Activated CD4-positive, alpha-beta T cell treated with anti-CD3 and anti-CD28 coated beads, Interleukin-2, amount 10 ng/mL, durations not matched to agents 24 days and 14 days (primary cell): ENCODE data around the gene COL4A2. TPM values are rescaled to one million over a fixed set of nuclear protein-coding genes. Genes with fewer than 3 reads are reported as not detected.
"Not testable (repeated sequence)": the region's sequence is repeated elsewhere in the genome, so short reads cannot be mapped to it uniquely, and the experiment has no call there.

Experiments
- DNase-seq: peaks from one replicate; pipeline ENCODE4 v3.0.0; 2022
- H3K27ac Mint-ChIP-seq: one replicate; pipeline ENCODE4 v1.8.0; 2022; ENCODE audit warnings: mild to moderate bottlenecking, mixed read lengths
- H3K27me3 Mint-ChIP-seq: one replicate; pipeline ENCODE4 v1.8.0; 2022; ENCODE audit warnings: mixed read lengths
- H3K36me3 Mint-ChIP-seq: one replicate; pipeline ENCODE4 v1.8.0; 2022; ENCODE audit warnings: low read depth, mild to moderate bottlenecking, mixed read lengths
- H3K4me1 Mint-ChIP-seq: one replicate; pipeline ENCODE4 v1.8.0; 2021; ENCODE audit warnings: mixed read lengths
- H3K4me3 Mint-ChIP-seq: one replicate; pipeline ENCODE4 v1.8.0; 2022; ENCODE audit warnings: mild to moderate bottlenecking, moderate library complexity, mixed read lengths
- H3K9me3 Mint-ChIP-seq: one replicate; pipeline ENCODE4 v1.8.0; 2021; ENCODE audit warnings: mixed read lengths
- intact Hi-C: fragments of 100-400 bp; cut with micrococcal nuclease; formaldehyde crosslinking; loops from one replicate; pipeline ENCODE4 v1.15.1; 2023
- total RNA-seq: library from RNA; stranded (reverse); gene quantifications from 2 replicates; pipeline ENCODE4 v1.2.3, GENCODE V29; 2022

COL4A2 gene
- total RNA-seq, 1 donor from 2014 or later = not detected

DNA sequence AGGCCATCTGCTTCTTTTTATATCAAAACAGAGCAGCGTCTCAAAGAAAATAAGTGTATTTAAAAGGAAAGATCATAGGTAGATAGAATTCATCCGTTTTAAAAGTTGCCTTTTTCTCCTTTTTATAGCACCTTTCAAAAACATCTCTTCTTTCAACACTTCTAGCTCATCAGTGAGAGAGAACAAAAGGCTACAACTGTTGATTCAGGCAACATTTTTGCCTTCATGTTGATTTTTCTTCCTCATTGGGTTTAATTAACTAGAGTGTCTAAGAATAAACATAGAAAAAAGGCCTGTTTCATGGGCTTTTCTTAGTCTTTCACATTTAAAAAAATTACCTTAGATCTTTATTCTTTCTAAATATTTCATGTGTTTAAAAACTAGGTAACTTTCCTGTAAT is 13.6 kb downstream of the COL4A2 start:
- intact Hi-C loops = no loop called here
- Mint-ChIP-seq H3K27me3 (peaks cover 28% of the 10 kb centered on the region), H3K4me3 (no peak overlapping the region), H3K36me3 (no peaks in the 10 kb centered on the region), H3K27ac (no peak overlapping the region), H3K9me3 (no peaks in the 10 kb centered on the region), H3K4me1 (peaks cover 8% of the 10 kb centered on the region)
- no peak for DNase-seq

DNA sequence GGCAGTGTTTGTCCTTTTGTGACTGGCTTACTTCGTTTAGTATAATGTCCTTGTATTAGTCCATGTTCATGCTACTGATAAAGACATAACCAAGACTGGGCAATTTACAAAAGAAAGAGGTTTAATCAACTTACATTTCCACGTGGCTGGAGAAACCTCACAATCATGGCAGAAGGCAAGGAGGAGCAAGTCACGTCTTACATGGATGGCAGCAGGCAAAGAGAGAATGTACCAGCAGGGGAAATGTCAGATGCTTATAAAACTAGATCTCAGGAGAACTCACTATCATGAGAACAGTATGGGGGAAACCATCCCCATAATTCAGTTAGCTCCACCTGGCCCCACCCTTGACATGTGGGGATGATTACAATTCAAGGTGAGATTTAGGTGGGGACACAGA is 14.5 kb downstream of the COL4A2 start:
- H3K4me3 Mint-ChIP-seq, intact Hi-C loops, DNase-seq, H3K36me3 Mint-ChIP-seq, H3K9me3 Mint-ChIP-seq, H3K27ac Mint-ChIP-seq, H3K4me1 Mint-ChIP-seq: not testable (repeated sequence)
- peaks cover 32% of the 10 kb centered on the region for H3K27me3 Mint-ChIP-seq

DNA sequence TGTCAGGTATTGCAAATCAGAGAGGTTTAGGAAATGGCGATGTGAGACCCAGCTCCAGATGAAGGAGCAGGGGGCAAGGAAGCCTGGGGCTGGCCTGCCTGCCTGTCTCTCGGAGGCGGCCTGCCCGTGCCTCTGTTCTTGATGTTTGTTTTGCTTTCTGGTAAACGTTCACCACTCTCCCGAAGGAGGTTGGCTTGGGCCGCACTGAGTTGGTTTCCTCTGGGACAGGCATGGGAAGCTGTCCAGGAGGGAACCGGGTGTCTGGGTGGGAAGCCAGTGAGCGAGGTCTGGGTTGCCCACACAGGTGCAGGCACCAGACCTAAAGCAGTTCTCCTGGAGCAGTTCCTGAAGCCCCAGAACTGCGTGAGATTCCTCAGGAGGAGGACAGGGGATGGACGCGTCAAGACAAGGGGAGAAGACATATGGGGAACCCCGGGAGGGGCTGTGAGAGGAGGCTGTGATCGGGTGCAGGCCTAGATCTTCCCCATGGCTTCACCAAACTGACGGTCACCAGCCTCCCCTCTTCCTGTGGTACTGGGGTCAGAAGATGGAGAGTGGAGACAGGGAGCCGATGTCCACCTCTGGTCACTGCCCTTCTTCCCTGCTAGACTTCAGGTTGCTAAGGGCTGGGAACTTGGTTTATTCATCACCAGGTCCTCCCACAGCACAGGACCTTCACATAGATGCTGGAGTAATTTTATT is 15.2 kb downstream of the COL4A2 start:
- Mint-ChIP-seq H3K9me3 (no peaks in the 10 kb centered on the region), H3K36me3 (no peaks in the 10 kb centered on the region), H3K4me1 (peaks cover 8% of the 10 kb centered on the region), H3K4me3 (no peak overlapping the region), H3K27ac (no peak overlapping the region), H3K27me3 (peaks cover 33% of the 10 kb centered on the region)
- no peak for DNase-seq
- intact Hi-C loops = no loop called here

DNA sequence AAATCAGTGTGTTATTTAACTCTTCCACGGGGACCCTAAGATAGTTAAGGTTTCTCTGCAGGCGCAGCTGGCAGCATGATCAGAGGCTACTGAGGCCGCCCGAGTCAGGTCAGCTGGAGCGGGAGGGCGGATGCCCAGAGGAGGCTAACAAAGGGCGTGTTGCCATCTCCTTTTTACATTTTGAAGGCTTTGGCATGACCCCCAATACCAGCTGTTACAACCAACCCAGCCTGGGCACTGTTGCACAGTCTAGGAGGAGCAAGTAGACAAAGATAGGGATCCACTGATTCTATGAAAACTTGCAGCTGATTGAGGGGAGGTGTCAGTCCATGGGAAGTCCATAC is 15.7 kb downstream of the COL4A2 start:
- Mint-ChIP-seq H3K27ac (no peak overlapping the region), H3K4me1 (peaks cover 8% of the 10 kb centered on the region), H3K4me3 (no peak overlapping the region), H3K9me3 (no peaks in the 10 kb centered on the region), H3K36me3 (no peaks in the 10 kb centered on the region), H3K27me3 (peaks cover 35% of the 10 kb centered on the region)
- intact Hi-C loops = no loop called here
- DNase-seq = no peak

DNA sequence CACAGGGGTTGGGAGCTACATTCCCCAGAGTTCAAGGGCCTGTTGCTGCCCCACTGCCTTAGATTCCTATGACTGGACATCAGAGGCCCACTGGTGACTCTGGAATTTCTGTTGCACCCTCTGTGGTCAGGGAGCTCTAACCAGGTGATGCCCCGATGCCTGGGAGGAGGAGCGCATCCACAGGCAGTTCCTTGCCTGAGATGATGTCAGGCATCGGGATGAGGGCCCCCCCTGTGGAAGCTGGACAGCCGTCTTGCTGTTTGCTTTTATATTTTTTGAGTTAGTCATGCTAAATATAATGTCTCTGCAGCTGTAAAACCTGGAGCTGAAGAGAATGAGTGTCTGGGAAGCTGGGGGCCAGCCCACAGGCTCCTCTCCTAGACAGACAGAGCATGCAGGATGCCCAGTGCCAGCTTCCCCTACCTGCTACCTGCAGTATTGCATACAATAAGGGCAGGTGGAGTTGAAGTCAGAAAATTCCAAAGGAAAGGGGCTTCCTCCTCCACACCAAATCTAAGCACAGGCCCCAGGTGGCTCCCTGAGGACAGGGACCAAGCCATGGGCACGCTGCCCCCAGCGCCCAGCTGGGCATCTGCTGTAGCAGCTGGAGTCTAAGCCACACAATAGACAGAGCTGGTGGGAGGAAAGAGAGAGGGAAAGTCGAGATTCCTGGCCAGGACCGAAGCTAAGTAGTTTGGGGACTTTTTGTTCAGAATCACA is 16.2 kb downstream of the COL4A2 start:
- Mint-ChIP-seq H3K4me1 (peaks cover 8% of the 10 kb centered on the region), H3K27me3 (peaks cover 37% of the 10 kb centered on the region), H3K27ac (no peak overlapping the region)

DNA sequence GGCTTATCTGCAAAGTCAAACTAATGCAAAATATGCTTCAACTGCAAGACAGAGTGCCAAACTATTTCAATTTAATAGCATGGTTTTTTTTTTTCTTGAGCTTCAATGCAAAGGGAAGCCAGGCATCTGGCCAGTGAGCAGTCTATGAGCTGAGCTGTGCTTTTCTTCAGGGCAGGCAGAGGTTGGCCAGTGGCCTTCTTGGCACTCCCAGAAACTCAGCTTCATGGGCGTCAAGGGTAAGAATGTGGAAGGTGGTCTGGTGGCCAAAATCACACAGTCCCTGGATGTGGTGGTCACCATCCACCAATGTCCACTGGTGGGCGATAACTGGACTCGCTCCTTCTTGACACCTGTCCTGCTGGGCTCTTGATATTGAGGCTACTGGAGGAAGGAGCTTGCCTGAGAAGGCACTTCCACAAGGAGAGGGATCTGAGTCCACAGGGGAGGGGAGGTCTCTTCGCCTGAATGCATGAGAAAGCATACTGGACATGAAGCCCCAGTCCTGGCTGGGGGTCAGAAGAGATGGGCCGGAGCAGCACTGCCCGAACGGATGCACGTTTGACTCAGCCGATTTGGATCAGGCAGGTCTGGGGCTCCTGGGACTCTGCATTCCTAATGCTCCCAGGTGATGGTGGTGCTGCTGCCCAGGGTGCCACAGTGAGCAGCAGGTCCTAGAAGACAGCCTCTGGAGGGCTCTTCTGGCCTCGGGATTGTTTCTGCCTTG is 17.1 kb downstream of the COL4A2 start:
- H3K4me3 Mint-ChIP-seq = no peak overlapping the region
- H3K27me3 Mint-ChIP-seq = peaks cover 39% of the 10 kb centered on the region
- no peak overlapping the region for H3K27ac Mint-ChIP-seq
- H3K9me3 Mint-ChIP-seq = no peaks in the 10 kb centered on the region
- no peaks in the 10 kb centered on the region for H3K36me3 Mint-ChIP-seq
- intact Hi-C loops = no loop called here
- no peak for DNase-seq
- H3K4me1 Mint-ChIP-seq = peaks cover 8% of the 10 kb centered on the region

More for the DNA sequence above, 16.2 kb downstream of the COL4A2 start:
- DNase-seq = no peak
- no peaks in the 10 kb centered on the region for H3K36me3 Mint-ChIP-seq
- intact Hi-C loops = no loop called here
- H3K9me3 Mint-ChIP-seq = no peaks in the 10 kb centered on the region
- H3K4me3 Mint-ChIP-seq = no peak overlapping the region

DNA sequence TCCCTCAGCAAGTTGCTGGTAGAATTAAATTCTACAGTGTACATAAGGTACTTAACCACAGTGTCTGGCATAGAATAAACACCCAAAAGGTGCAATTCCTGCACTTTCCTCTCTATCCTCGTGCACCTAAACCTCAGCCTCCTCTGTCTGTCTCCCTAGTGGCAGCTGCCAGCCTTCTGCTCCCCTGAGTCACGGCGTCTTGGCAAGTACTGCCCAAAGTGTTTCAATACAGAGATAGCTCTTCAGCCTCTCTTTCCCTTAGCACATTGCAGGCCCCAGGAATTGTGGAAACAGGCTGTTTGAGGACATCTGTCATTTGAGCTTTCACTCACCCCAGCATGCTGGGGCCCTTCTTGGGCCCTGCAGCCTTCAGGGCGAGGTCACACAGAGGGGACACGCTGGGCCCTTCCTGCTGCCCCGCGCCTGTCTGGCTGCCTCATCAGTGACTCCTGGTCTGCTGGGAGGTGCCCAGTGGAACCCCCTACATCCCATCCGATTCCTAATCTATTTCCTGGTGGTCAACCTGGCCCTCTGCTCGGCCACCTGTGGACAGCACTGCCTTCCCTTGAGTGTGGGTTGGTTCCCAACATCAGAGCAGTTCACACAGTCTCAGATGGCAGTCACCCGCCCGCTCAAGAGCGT is 19.3 kb downstream of the COL4A2 start:
- H3K27ac Mint-ChIP-seq = no peak overlapping the region
- no peak overlapping the region for H3K4me3 Mint-ChIP-seq
- DNase-seq = no peak
- peaks cover 47% of the 10 kb centered on the region for H3K27me3 Mint-ChIP-seq
- no peaks in the 10 kb centered on the region for H3K9me3 Mint-ChIP-seq
- H3K36me3 Mint-ChIP-seq = no peaks in the 10 kb centered on the region
- no peaks in the 10 kb centered on the region for H3K4me1 Mint-ChIP-seq
- intact Hi-C loops = no loop called here

DNA sequence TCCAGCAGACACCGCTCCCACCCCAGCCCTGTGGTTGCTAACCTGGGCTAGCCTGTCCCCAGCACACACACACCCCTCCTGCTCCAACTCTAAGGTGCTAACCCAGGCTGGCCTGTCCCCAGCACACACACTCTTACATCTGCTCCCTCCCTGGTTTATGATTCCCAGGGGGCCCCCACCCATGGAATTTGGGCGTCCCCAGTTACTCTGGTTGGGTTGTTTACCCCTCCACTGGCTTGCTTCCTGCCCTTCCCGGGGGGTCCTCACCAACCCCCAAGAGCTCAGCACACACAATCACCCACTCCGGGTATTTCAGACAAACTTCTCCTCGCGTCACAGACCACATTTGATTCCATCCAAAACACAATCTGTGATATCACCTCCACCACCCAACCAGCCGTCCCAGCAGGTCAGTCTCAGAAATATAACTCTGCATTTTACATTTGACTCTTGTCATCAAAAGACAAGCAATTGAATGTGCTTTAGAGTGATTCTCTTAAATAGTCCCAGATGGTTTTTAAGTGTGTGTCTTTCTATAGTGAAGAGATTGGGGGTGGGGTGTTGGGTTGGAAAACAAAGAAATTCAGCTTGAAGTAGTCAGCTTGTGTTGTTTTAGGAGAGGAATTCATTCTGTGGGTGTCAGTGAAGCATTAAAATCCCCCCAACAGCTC is 20.1 kb downstream of the COL4A2 start:
- intact Hi-C loops = no loop called here
- no peaks in the 10 kb centered on the region for H3K9me3 Mint-ChIP-seq
- DNase-seq = no peak
- no peak overlapping the region for H3K27ac Mint-ChIP-seq
- H3K4me1 Mint-ChIP-seq = no peaks in the 10 kb centered on the region
- H3K36me3 Mint-ChIP-seq = no peaks in the 10 kb centered on the region
- peaks cover 41% of the 10 kb centered on the region for H3K27me3 Mint-ChIP-seq
- H3K4me3 Mint-ChIP-seq = no peak overlapping the region

DNA sequence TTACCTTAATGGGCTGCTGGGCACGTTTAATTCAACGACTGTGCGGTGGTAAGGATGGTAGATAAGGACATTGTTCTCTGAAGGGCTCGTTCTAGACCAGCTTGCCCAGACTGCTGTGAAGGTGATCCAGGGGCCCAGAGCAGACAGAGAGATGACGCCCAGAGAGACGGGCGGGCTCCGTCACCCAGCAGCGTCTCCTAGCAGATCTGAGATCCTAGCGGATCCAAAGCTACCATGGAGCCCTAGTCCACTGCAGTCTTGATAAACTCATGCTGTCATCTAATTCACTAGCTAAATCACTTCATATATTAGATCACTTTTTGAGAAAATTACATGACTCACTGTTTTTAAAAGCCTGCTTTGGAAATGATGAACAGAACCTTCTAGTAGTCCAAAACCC is 21.5 kb downstream of the COL4A2 start:
- Mint-ChIP-seq H3K36me3 (no peaks in the 10 kb centered on the region), H3K27ac (no peak overlapping the region), H3K27me3 (peaks cover 42% of the 10 kb centered on the region), H3K9me3 (no peaks in the 10 kb centered on the region), H3K4me3 (no peak overlapping the region), H3K4me1 (no peaks in the 10 kb centered on the region)
- intact Hi-C loops = no loop called here
- no peak for DNase-seq

DNA sequence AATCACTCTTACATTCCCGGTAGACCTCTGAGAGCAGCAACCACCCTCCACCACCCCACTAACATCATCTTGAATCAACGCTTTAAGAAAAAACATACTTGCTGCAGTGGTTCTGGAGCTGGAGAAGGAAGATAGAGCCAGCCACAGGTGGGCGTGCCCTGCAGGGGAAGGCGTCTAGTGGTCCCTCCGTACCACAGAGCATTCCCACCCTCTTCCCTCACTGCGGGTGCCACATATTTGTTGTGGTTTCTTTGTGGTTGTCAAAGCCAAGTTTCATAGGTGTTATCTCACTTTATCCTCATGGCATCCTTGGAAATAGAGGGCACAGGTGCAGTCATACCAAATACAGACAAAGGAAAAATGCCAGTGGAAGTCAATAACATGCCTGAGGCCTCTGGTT is 22.2 kb downstream of the COL4A2 start:
- no peak overlapping the region for H3K4me3 Mint-ChIP-seq
- H3K9me3 Mint-ChIP-seq = no peaks in the 10 kb centered on the region
- H3K27me3 Mint-ChIP-seq = peaks cover 41% of the 10 kb centered on the region
- DNase-seq = no peak
- no peaks in the 10 kb centered on the region for H3K36me3 Mint-ChIP-seq
- H3K27ac Mint-ChIP-seq = no peak overlapping the region
- intact Hi-C loops = no loop called here
- H3K4me1 Mint-ChIP-seq = no peaks in the 10 kb centered on the region

DNA sequence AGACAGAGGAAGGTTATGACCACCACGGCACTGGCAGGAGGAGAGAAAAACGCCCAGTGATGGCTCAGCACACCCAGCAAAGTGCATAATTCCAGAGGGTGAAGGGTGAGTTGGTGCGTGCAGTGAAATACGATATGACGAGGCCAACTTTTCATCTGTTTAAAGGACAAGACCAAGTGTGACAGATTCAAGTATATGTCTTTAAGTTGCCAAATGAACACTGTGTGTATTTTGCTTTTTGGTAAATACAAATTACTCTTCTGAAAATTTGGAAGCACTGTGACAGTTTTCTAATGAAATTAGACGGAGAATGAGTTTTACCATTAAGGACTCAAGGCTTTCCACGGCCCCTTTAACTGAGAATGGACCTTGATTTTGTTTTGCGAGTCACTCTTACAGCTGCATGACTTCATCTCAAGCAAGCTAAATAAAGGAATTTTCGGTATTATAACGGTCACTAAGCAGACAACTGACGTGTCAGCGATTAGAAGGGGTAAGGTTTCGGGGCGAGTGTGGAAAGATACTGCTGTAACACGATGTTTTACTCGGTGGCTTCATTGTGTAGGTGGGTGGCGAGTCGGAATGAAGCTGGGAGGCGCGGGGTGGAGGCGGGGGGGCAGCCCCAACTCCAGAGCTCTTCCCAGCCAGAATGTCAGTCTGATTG is 22.8 kb downstream of the COL4A2 start:
- peaks cover 1% of the 10 kb centered on the region for H3K9me3 Mint-ChIP-seq
- no peaks in the 10 kb centered on the region for H3K36me3 Mint-ChIP-seq
- intact Hi-C loops = no loop called here
- no peak overlapping the region for H3K27ac Mint-ChIP-seq
- peaks cover 35% of the 10 kb centered on the region for H3K27me3 Mint-ChIP-seq
- no peak for DNase-seq
- H3K4me1 Mint-ChIP-seq = no peaks in the 10 kb centered on the region
- no peak overlapping the region for H3K4me3 Mint-ChIP-seq

DNA sequence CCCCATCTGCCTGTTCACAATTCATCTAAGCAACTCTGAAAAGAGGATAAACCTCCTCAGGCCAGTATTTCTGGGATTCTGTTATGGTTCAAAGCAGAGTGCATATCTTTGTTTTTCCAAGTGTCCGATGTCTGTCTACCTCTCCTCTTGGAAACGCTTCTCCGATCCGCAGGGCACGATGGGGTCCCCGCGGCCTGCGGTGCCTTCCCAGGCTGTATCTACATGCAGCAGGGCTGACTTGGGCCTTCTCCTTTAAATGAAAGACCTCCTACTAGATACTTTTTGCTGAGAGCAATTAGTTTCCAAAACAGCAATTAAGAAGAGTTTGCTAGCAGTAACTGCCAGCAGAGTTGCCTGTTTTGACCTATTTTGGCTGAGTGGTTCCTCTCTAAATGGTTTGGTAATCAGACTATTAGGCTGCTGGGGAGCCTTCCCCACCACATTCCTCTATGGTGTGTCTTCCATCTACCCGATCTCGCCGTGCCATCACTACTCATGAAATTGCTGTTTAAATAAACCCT is 23.5 kb downstream of the COL4A2 start:
- H3K4me1 Mint-ChIP-seq = no peaks in the 10 kb centered on the region
- intact Hi-C loops = no loop called here
- no peaks in the 10 kb centered on the region for H3K36me3 Mint-ChIP-seq
- H3K4me3 Mint-ChIP-seq = no peak overlapping the region
- no peak for DNase-seq
- H3K27ac Mint-ChIP-seq = no peak overlapping the region
- H3K27me3 Mint-ChIP-seq = peaks cover 31% of the 10 kb centered on the region
- H3K9me3 Mint-ChIP-seq = peaks cover 6% of the 10 kb centered on the region

DNA sequence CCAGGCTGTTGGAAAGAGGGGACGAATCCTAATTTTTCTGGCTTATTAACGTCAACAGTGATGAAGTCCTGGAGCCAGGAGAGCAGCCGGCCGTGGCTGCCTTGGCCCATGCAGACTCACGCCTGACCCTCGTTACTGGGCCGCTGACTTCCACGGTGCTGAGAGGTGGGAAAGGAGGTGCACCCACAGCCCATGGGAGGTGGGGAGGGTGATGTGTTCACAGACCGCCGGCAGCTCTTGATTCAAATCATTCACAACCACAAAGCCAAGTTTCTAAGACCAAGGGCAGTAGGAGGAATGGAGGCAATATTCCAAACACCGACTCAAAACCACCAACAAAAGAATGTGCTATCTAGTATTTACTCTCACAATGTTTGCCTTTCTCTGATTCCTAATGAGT is 24.3 kb downstream of the COL4A2 start:
- H3K27ac Mint-ChIP-seq = no peak overlapping the region
- H3K27me3 Mint-ChIP-seq = peaks cover 26% of the 10 kb centered on the region
- no peaks in the 10 kb centered on the region for H3K4me1 Mint-ChIP-seq
- intact Hi-C loops = no loop called here
- peaks cover 6% of the 10 kb centered on the region for H3K9me3 Mint-ChIP-seq
- no peak overlapping the region for H3K4me3 Mint-ChIP-seq
- DNase-seq = no peak
- H3K36me3 Mint-ChIP-seq = no peaks in the 10 kb centered on the region
